Mucosa of descending colon (tissue), 3 donors: ENCODE data around the gene PPP2R5E. TPM values are rescaled to one million over a fixed set of nuclear protein-coding genes. Genes with fewer than 3 reads are reported as not detected.

Experiments used
- ATAC-seq: fragments of 200-7000 bp; cut with Tn5 transposase; one replicate; pipeline ENCODE4 v1.9.1; 2020; ENCODE audit warnings: mild to moderate bottlenecking, moderate library complexity
- DNase-seq, 3 donors: peaks; one replicate each; pipeline ENCODE4 v3.0.0-alpha.2; 2020
- H3K36me3 ChIP-seq: fragments of 200-600 bp; one replicate; pipeline ENCODE4 v1.8.0; 2021; ENCODE audit warnings: low read depth, mild to moderate bottlenecking
- H3K4me1 ChIP-seq: fragments of 200-600 bp; one replicate; pipeline ENCODE4 v1.8.0; 2021; ENCODE audit warnings: low read depth, mild to moderate bottlenecking
- H3K4me3 ChIP-seq: fragments of 200-600 bp; one replicate; pipeline ENCODE4 v1.8.0; 2021; ENCODE audit warnings: mild to moderate bottlenecking
- H3K9me3 ChIP-seq: fragments of 200-600 bp; one replicate; pipeline ENCODE4 v1.8.0; 2021; ENCODE audit warnings: mild to moderate bottlenecking
- intact Hi-C, 2 donors: fragments of 100-400 bp; cut with DNase I in 1 of 2; cut with micrococcal nuclease in 1 of 2; formaldehyde crosslinking; loops; one replicate each; pipeline versions ENCODE4 v1.11.0 to v1.11.1; 2022; cut with DNase I, micrococcal nuclease
- total RNA-seq, 3 donors: library from RNA; stranded (reverse); fragmentation: NEBNext Ultra II Directional in 2 of 3; extraction: Animal tissue kit (Norgen Biotek cat#: 25700) in 2 of 3; gene quantifications; one replicate each; pipeline versions ENCODE4 v1.2.1 to v1.2.4, GENCODE V29; 2021 to 2023
- TF ChIP-seq, protein P1 (sequence below): fragments of 200-600 bp; IDR thresholded peaks from one replicate; pipeline ENCODE4 v1.8.0; 2022; ENCODE audit warnings: antibody characterized with exemption, mild to moderate bottlenecking
- donor health status: DM: no; HTN: no; CAD: no; lungs with moderate emphysema.
- donor health status: DM: no; HTN: no; CAD: no.
- donor health status: DM: no; HTN: yes; CAD: no.

The PPP2R5E gene
- total RNA-seq, 3 donors from 2014 or later = 45.3 to 54.1 (median 51.6) TPM

DNA sequence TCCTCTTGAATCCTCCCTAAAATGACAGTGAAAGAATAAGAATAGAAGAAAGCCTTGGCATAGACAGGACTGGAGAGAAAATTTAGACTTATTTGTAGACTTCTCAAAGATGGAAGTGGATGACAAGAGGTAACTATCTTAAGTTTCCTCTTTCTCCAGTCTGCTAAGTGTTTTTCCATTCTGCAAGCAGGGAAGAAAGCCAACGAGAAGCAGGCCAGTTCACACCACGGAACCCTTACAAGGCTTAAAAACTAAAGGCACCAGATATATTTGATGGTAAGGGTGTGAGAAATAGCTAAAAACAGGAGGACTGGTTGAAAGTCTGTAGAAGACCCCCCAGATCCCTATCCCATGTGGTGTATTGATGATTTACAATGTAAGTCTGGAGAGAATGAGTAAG lies 141.5 kb downstream of the PPP2R5E start:
- H3K4me3 ChIP-seq = no peak overlapping the region
- H3K9me3 ChIP-seq = no peaks in the 10 kb centered on the region
- peaks cover 13% of the 10 kb centered on the region for H3K4me1 ChIP-seq
- DNase-seq (no peak), ATAC-seq (no peak)
- intact Hi-C loops = no loop called here
- TF ChIP-seq, protein P1, sequence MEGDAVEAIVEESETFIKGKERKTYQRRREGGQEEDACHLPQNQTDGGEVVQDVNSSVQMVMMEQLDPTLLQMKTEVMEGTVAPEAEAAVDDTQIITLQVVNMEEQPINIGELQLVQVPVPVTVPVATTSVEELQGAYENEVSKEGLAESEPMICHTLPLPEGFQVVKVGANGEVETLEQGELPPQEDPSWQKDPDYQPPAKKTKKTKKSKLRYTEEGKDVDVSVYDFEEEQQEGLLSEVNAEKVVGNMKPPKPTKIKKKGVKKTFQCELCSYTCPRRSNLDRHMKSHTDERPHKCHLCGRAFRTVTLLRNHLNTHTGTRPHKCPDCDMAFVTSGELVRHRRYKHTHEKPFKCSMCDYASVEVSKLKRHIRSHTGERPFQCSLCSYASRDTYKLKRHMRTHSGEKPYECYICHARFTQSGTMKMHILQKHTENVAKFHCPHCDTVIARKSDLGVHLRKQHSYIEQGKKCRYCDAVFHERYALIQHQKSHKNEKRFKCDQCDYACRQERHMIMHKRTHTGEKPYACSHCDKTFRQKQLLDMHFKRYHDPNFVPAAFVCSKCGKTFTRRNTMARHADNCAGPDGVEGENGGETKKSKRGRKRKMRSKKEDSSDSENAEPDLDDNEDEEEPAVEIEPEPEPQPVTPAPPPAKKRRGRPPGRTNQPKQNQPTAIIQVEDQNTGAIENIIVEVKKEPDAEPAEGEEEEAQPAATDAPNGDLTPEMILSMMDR = no peak
- no peaks in the 10 kb centered on the region for H3K36me3 ChIP-seq

DNA sequence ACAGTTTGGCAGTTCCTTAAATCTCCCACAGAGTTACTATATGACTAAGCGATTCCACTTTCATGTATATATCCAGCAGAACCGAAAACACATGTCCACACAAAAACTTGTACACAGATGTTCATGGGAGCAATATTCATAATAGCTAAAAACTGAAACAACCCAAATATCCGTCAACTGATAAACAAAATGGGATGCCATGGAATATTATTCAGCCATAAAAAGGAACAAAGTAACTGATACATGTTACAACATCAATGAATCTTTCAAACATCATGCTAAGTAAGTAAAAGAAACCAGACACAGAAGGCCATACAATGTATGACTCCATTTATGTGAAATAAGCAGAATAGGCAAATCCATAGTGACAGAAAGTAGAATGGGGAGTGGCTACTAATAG lies 144.2 kb downstream of the PPP2R5E start:
- intact Hi-C loops = loop anchor here in 1 of 2 donors (10.0 kb wide), 1 partner anchor 226 kb away; no protein-coding TSS in a partner anchor
- Histone ChIP-seq H3K4me3 (no peak overlapping the region), H3K36me3 (no peaks in the 10 kb centered on the region), H3K4me1 (peaks cover 7% of the 10 kb centered on the region), H3K9me3 (no peaks in the 10 kb centered on the region)
- ATAC-seq (no peak), DNase-seq (no peak)
- TF ChIP-seq, protein P1 = no peak

DNA sequence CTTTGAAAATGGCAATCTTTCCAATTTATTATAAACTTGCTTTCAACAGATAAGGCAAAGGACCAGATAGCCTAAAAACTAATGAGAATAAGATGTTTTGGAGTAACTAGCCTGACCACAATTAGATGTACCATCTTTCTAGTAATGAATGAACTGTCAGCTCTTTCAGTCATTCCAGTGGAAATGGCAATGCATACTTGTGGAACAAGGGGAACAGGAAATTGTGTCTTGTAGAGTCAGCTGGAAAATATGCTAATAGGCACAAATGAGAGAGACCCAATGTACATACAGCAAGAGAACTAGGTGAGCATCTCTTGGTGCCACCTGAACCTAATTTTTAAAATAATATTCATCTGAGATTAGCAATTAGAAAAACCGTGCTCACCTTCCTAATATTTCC lies 148.3 kb downstream of the PPP2R5E start:
- intact Hi-C loops = loop anchor here in 1 of 2 donors (10.0 kb wide), 1 partner anchor 230 kb away; no protein-coding TSS in a partner anchor
- Histone ChIP-seq H3K4me3 (no peak overlapping the region), H3K36me3 (no peaks in the 10 kb centered on the region), H3K9me3 (no peaks in the 10 kb centered on the region), H3K4me1 (peaks cover 14% of the 10 kb centered on the region)
- DNase-seq (no peak), ATAC-seq (no peak)
- TF ChIP-seq, protein P1 = no peak

DNA sequence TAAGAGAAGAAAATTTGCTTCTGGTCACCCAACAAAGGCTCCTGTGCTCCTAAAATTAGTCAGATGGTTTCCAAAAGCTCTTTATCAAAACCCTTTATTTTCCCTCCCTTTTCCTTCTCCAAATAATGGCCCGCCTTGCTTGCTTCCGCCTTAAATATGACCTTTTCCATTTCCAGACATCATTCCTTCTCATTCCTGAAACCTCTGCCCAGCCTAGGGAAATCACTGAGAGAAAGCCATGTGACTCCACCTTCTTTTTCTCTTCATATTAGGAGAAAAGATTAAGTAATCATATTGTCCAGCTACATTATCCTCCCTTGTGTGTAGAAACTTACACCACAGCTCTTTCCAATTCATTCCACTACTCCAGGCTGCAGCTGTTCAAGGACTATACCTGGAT lies 148.7 kb downstream of the PPP2R5E start:
- no peak for ATAC-seq
- intact Hi-C loops = loop anchor here in 1 of 2 donors (10.0 kb wide), 1 partner anchor 230 kb away; no protein-coding TSS in a partner anchor
- no peak for DNase-seq
- H3K4me1 ChIP-seq = peaks cover 14% of the 10 kb centered on the region
- TF ChIP-seq, protein P1 = no peak
- no peaks in the 10 kb centered on the region for H3K9me3 ChIP-seq
- no peaks in the 10 kb centered on the region for H3K36me3 ChIP-seq
- H3K4me3 ChIP-seq = no peak overlapping the region

DNA sequence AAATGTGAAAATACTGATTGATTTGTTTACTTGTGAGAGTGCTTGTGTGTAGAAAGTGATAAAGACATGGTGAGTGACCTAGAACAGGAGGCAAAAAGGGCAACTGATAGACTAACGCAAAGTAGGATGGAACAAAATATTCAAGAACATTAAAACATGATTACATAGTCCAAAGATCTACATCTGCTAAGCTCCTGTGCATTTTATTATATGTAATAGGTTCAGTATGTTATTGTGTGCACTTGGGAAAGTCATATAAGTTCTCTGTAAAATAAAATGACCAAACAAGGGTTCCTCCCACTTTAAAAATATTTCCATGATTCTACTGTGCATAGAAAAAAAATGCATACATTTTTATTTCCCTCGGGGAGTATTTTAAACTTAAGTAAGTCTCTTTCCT lies 150.2 kb downstream of the PPP2R5E start:
- no peak for DNase-seq
- no peak overlapping the region for H3K4me3 ChIP-seq
- peak; percentile 66 for ATAC-seq
- intact Hi-C loops = loop anchor here in 1 of 2 donors (10.0 kb wide), 1 partner anchor 232 kb away; no protein-coding TSS in a partner anchor
- TF ChIP-seq, protein P1 = no peak
- H3K9me3 ChIP-seq = no peaks in the 10 kb centered on the region
- no peaks in the 10 kb centered on the region for H3K36me3 ChIP-seq
- H3K4me1 ChIP-seq = peaks cover 14% of the 10 kb centered on the region

DNA sequence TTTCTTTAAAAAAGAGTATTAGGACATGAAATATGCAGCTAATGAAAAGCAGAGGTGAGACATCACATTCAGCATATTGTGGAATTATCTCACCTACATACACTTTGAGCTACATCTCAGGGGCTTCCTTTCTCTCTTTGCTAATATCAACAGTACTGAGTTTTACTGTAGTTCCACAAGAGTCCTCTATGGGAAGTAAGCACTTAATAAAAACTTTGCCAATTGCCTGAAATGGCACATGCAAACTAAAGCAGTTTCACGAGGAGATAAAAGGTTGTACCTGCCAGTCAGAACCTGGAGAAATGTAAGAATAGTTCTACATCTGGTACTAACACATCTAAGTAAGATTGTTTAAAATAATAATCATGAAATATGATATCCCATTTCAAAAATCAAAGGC lies 150.9 kb downstream of the PPP2R5E start:
- H3K4me1 ChIP-seq = peaks cover 14% of the 10 kb centered on the region
- ATAC-seq (no peak), DNase-seq (no peak)
- H3K4me3 ChIP-seq = no peak overlapping the region
- no peaks in the 10 kb centered on the region for H3K36me3 ChIP-seq
- TF ChIP-seq, protein P1 = no peak
- intact Hi-C loops = loop anchor here in 1 of 2 donors (10.0 kb wide), 1 partner anchor 233 kb away; no protein-coding TSS in a partner anchor
- H3K9me3 ChIP-seq = no peaks in the 10 kb centered on the region
